ENCODE results near the gene SERPINA3.
"Not testable (repeated sequence)": the region's sequence is repeated elsewhere in the genome, so short reads cannot be mapped to it uniquely, and the experiment has no call there.

Gene SERPINA3

GRCh38 chr14:94612174-94612573, at the start of gene SERPINA3:
Gene SERPINA3 (plus strand): TSS chr14:94612391. CDS start chr14:94614442, 2,051 bp downstream.
- DNase-seq (ENCODE audit: low read depth): no peak

DNA sequence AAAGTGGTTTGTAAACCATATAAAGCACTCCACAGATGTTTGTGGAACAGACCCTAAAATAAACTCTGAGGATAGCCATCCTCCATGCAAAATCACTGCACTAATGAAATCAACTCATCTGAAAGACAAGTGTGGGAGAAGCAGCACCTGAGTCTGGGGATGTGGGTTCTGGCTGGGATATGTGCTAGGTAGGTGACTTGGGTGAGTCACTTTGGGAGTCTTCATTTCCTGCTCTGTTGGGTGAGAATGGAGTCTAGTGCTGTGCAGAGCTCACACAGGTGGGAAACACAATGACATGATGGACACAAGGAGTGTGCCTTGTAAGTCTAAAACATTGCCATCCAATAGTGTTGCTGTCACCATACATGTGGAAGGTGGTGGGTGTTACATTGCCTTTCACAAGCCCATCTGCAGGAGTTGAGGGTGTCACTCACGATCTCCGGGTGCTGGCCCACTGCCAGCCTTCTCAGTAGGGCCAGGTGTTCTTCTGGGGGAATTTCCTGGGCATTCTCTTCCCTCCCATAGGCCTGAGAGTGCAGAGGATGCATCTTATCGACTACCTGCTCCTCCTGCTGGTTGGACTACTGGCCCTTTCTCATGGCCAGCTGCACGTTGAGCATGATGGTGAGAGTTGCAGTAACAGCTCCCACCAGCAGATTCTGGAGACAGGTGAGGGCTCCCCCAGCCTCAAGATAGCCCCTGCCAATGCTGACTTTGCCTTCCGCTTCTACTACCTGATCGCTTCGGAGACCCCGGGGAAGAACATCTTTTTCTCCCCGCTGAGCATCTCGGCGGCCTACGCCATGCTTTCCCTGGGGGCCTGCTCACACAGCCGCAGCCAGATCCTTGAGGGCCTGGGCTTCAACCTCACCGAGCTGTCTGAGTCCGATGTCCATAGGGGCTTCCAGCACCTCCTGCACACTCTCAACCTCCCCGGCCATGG, 49.0 kb upstream of the SERPINA3 start:
- no peak for DNase-seq (ENCODE audit: low read depth)

DNA sequence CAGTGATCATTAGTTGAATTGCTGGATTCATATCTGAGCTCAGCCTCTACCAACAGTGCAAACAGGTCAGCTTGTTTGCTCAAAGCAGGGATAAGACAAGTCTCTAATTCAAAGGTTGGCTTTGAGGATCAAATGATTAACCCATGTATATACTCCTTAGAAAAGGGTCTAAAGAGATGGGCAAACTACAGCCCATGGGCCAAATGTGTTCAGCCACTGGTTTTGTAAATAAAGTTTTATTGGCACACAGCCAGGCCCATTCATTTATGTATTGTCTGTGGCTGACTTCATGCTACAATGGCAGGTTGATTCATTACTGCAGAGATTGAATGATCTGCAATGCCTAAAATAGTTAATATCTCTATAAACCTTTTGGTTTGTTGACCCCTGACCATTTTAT, 47.8 kb upstream of the SERPINA3 start:
- no peak for DNase-seq (ENCODE audit: low read depth)

DNA sequence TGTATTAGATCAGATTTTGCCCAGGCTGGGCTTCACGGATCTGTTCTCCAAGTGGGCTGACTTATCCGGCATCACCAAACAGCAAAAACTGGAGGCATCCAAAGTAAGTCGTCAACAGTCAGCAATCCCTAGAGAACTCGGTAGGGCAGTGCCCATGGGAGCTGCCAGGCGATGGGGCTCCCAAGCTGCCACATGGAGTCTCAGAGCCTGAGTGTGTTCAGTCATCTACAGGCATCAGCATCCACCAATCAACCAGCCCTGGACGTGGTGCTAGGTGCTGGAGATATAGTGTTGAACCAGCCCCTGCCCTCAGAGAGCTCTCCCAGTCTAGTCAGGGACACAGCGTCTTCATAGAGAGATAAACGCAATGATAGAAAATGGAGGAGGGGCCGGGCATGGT, 44.0 kb upstream of the SERPINA3 start:
- no peak for DNase-seq (ENCODE audit: low read depth)

- DNase-seq (ENCODE audit: low read depth): no peak
Measured at GRCh38 chr14:94569381-94570001, 42.7 kb upstream of the SERPINA3 start.

DNA sequence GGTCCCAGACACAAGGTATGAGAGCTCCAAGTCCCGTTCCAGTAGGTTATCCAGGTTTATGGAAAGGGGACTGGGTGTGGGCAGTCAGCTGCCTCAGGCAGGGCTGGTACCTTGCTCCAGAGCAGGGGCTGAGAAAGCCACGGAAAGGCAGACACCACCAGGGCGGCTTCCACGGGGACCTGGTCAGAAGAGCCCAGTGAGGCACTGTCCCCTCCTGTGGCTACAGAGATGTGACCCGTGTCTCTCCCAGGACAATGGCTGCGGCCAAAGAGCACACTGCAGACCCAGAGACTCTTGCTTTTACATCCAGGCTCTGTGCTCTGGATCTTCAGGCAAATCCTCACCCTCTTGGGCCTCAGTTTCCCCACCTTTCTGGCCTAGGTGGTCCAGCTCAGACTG, 42.2 kb upstream of the SERPINA3 start:
- DNase-seq (ENCODE audit: low read depth): no peak

- DNase-seq (ENCODE audit: low read depth): no peak
Measured at GRCh38 chr14:94570440-94570839, 41.8 kb upstream of the SERPINA3 start.

- no peak for DNase-seq (ENCODE audit: low read depth)
Measured at GRCh38 chr14:94571395-94571794, 40.8 kb upstream of the SERPINA3 start.

- no peak for DNase-seq (ENCODE audit: low read depth)
Measured at GRCh38 chr14:94571950-94572349, 40.2 kb upstream of the SERPINA3 start.

- no peak for DNase-seq (ENCODE audit: low read depth)
Measured at GRCh38 chr14:94572637-94573303, 39.4 kb upstream of the SERPINA3 start.

- DNase-seq (ENCODE audit: low read depth): no peak
Measured at GRCh38 chr14:94573475-94574277, 38.5 kb upstream of the SERPINA3 start.

GRCh38 chr14:94574336-94574735, 37.9 kb upstream of the SERPINA3 start:
- DNase-seq (ENCODE audit: low read depth): no peak

- DNase-seq (ENCODE audit: low read depth): no peak
Measured at GRCh38 chr14:94575730-94576585, 36.2 kb upstream of the SERPINA3 start.

GRCh38 chr14:94577472-94577871, 34.7 kb upstream of the SERPINA3 start:
- DNase-seq (ENCODE audit: low read depth): not testable (repeated sequence)

DNA sequence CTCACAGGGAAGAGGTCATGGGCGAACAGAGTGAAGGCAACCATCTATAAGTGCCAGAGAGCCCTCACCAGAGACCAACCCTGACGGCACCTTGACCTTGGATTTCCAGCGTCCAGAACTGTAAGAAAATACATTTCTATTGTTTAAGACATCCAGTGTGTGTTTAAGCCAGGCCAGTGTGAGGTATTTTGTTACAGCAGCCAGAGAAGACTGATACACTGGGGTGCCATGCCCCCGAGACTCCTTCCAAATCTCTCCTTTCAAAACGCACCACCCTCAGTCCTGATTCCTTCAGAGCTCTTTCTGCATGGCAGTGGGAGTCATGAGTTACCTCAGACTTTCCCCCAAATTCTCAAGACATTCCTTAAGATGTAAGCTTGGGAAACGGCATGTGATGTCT, 33.5 kb upstream of the SERPINA3 start:
- DNase-seq (ENCODE audit: low read depth): no peak

DNA sequence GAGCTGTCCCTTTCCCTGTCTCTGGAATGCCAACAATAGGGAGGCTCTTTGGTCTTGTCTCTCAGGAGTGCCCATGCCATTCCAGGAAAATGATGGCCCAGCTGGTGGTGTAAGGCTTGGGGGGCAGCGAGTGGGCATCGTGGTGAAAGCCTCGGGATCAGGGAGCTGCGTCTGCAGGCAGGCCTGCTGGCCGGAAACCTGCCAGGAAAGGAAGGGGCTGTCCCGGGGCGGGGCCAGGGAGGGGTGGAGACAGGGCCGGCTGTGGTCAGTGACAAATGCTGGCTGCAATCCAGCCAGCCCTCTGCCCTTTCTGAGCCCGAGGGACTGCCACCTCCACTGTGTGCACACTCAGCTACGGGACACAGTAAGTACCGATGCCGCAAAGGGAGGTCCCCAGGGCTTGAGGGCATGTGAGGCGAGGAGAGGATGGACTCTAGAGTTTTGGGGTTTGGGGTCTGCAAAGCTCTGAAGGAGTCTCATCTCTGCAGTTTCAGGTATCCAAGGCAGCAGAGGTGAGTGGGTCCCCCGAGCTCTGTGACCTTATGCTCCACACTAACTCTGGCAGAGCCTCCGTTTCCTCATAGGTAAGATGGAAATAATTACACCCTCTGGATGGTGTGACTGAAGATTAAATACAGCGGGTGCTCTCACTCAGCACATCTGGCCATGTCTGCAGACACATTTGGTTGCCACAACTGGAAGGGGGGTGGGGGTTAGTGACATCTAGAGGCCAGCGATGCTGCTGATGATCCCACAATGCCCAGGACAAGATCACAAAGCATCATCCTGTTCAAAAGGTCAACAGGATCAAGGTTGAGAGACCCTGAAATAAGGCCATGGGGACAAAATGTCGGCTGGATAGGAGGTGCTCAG, 30.8 kb upstream of the SERPINA3 start, which contains the start of gene SERPINA5:
Gene SERPINA5 (plus strand): TSS at position 300 of the 873 bp plus-strand sequence. CDS start 5,937 bp downstream, outside the sequence.
- DNase-seq (ENCODE audit: low read depth): no peak

GRCh38 chr14:94582199-94582750, 29.9 kb upstream of the SERPINA3 start:
- no peak for DNase-seq (ENCODE audit: low read depth)

- DNase-seq (ENCODE audit: low read depth): no peak
Measured at GRCh38 chr14:94582851-94583250, 29.3 kb upstream of the SERPINA3 start.

- DNase-seq (ENCODE audit: low read depth): no peak
Measured at GRCh38 chr14:94583557-94583956, 28.6 kb upstream of the SERPINA3 start.
